CD14-positive monocyte (primary cell): ENCODE results near the gene G6PC1. TPM values are rescaled to one million over a fixed set of nuclear protein-coding genes. Genes with fewer than 3 reads are reported as not detected.

ENCODE experiments used
- DNase-seq, 3 donors: peaks; one replicate each; pipeline ENCODE4 v3.0.0-alpha.2; 2011 to 2022
- H2AFZ ChIP-seq: 2 replicates; pipeline ENCODE4 v1.6.0; 2012; ENCODE audit warnings: mild to moderate bottlenecking, low read depth, low read length, inconsistent platforms; ENCODE audit not compliant: insufficient read depth, poor library complexity, severe bottlenecking
- H3K27ac ChIP-seq, 2 donors: 1 replicate in 1 of 2; 2 replicates in 1 of 2; pipeline ENCODE4 v1.5.1; 2012 to 2013; ENCODE audit warnings: low read length in 2 of 2, control low read depth in 1 of 2, inconsistent platforms in 1 of 2, low read depth in 1 of 2, mild to moderate bottlenecking in 1 of 2
- H3K27me3 ChIP-seq, 2 donors: one replicate each; pipeline versions ENCODE4 v1.6.0 to v1.6.1; 2011 to 2013; ENCODE audit warnings: low read length in 2 of 2; ENCODE audit not compliant: control insufficient read depth in 2 of 2, insufficient read depth in 2 of 2
- H3K36me3 ChIP-seq, 2 donors: replicated peaks in 1 of 2; 1 replicate in 1 of 2; 2 replicates in 1 of 2; pipeline versions ENCODE4 v1.5.1 to v1.6.1; 2012 to 2013; ENCODE audit warnings: low read length in 2 of 2, control low read depth in 1 of 2, inconsistent platforms in 1 of 2, mild to moderate bottlenecking in 1 of 2; ENCODE audit not compliant: insufficient read depth in 2 of 2, control insufficient read depth in 1 of 2
- H3K4me1 ChIP-seq, 2 donors: 1 replicate in 1 of 2; 2 replicates in 1 of 2; pipeline versions ENCODE4 v1.5.1 to v1.6.1; 2012 to 2013; ENCODE audit warnings: low read length in 2 of 2, control low read depth in 1 of 2, inconsistent platforms in 1 of 2, mild to moderate bottlenecking in 1 of 2, moderate library complexity in 1 of 2; ENCODE audit not compliant: insufficient read depth in 2 of 2, control insufficient read depth in 1 of 2
- H3K4me2 ChIP-seq: replicated peaks from 2 replicates; pipeline ENCODE3; 2012; ENCODE audit warnings: low read length, moderate library complexity, mild to moderate bottlenecking; ENCODE audit not compliant: poor library complexity, severe bottlenecking; ENCODE audit errors: extremely low read depth
- H3K4me3 ChIP-seq, 3 experiments: fragments of 200-600 bp in 1 of 3; sonication (generic) in 1 of 3; replicated peaks in 1 of 3; 1 replicate in 2 of 3; 2 replicates in 1 of 3; pipeline ENCODE4 v1.5.1; 2011 to 2013; ENCODE audit warnings: low read length in 3 of 3, mild to moderate bottlenecking in 3 of 3, control low read depth in 2 of 3, low read depth in 2 of 3, inconsistent platforms in 1 of 3, moderate library complexity in 1 of 3
- H3K79me2 ChIP-seq: 2 replicates; pipeline ENCODE4 v1.6.0; 2012; ENCODE audit warnings: mild to moderate bottlenecking, control low read depth, inconsistent platforms, low read length, moderate library complexity; ENCODE audit not compliant: insufficient read depth
- H3K9ac ChIP-seq: 2 replicates; pipeline ENCODE4 v1.6.0; 2017; ENCODE audit warnings: low read length, mild to moderate bottlenecking; ENCODE audit not compliant: insufficient read depth, poor library complexity, severe bottlenecking
- H3K9me3 ChIP-seq, 2 donors: replicated peaks in 1 of 2; 1 replicate in 1 of 2; 2 replicates in 1 of 2; pipeline versions ENCODE4 v1.5.1 to v1.6.1; 2012 to 2013; ENCODE audit warnings: low read length in 2 of 2, control low read depth in 1 of 2; ENCODE audit not compliant: control insufficient read depth in 1 of 2, insufficient read depth in 1 of 2
- H4K20me1 ChIP-seq: 2 replicates; pipeline ENCODE4 v1.6.0; 2012; ENCODE audit warnings: mild to moderate bottlenecking, low read length, control low read depth, moderate library complexity; ENCODE audit not compliant: insufficient read depth
- H3K27ac Mint-ChIP-seq, 7 donors: one replicate each; pipeline ENCODE4 v1.8.0; 2020; ENCODE audit warnings: mild to moderate bottlenecking in 7 of 7, mixed read lengths in 7 of 7, moderate library complexity in 6 of 7, inconsistent platforms in 2 of 7
- H3K27me3 Mint-ChIP-seq, 3 donors: one replicate each; pipeline ENCODE4 v1.8.0; 2021 to 2022; ENCODE audit warnings: low read depth in 3 of 3, mild to moderate bottlenecking in 3 of 3, mixed read lengths in 3 of 3, moderate library complexity in 3 of 3, inconsistent platforms in 1 of 3
- H3K36me3 Mint-ChIP-seq, 2 donors: one replicate each; pipeline ENCODE4 v1.8.0; 2020; ENCODE audit warnings: mixed read lengths in 2 of 2, inconsistent platforms in 1 of 2, mild to moderate bottlenecking in 1 of 2
- H3K4me1 Mint-ChIP-seq: one replicate; pipeline ENCODE4 v1.8.0; 2020; ENCODE audit warnings: mild to moderate bottlenecking, mixed read lengths
- H3K4me3 Mint-ChIP-seq, 2 donors: one replicate each; pipeline ENCODE4 v1.8.0; 2020; ENCODE audit warnings: mild to moderate bottlenecking in 2 of 2, mixed read lengths in 2 of 2, moderate library complexity in 1 of 2
- H3K9me3 Mint-ChIP-seq, 7 donors: one replicate each; pipeline ENCODE4 v1.8.0; 2020 to 2022; ENCODE audit warnings: mixed read lengths in 7 of 7, mild to moderate bottlenecking in 6 of 7, moderate library complexity in 6 of 7, inconsistent platforms in 2 of 7
- WGBS: methylation state at CpG from one replicate; pipeline ENCODE4 v1.1.5; 2013; ENCODE audit warnings: missing lambda C conversion rate; ENCODE audit not compliant: insufficient coverage; 5-methylcytosine and 5-hydroxymethylcytosine counted together
- intact Hi-C, 2 donors: fragments of 100-400 bp; cut with micrococcal nuclease; formaldehyde crosslinking; loops; one replicate each; pipeline versions ENCODE4 v1.15.0 to v1.15.1; 2023
- polyA plus RNA-seq, 3 donors: library from polyadenylated mRNA; depleted of rRNA in 1 of 3; unstranded in 2 of 3; stranded (reverse) in 1 of 3; fragments of 300-500 nt in 2 of 3; fragments of >200 nt in 1 of 3; fragmentation: Illumina TruSeq in 2 of 3; gene quantifications; 1 replicate in 2 of 3; 2 replicates in 1 of 3; pipeline ENCODE4 v1.2.3, GENCODE V29; 2012 to 2021
- TF ChIP-seq, protein P1 (sequence below): fragments of 200-600 bp; IDR thresholded peaks from one replicate; pipeline ENCODE4 v1.8.0; 2022; ENCODE audit warnings: antibody characterized with exemption, mild to moderate bottlenecking

Gene G6PC1
- polyA plus RNA-seq, 3 donors: not detected

DNA sequence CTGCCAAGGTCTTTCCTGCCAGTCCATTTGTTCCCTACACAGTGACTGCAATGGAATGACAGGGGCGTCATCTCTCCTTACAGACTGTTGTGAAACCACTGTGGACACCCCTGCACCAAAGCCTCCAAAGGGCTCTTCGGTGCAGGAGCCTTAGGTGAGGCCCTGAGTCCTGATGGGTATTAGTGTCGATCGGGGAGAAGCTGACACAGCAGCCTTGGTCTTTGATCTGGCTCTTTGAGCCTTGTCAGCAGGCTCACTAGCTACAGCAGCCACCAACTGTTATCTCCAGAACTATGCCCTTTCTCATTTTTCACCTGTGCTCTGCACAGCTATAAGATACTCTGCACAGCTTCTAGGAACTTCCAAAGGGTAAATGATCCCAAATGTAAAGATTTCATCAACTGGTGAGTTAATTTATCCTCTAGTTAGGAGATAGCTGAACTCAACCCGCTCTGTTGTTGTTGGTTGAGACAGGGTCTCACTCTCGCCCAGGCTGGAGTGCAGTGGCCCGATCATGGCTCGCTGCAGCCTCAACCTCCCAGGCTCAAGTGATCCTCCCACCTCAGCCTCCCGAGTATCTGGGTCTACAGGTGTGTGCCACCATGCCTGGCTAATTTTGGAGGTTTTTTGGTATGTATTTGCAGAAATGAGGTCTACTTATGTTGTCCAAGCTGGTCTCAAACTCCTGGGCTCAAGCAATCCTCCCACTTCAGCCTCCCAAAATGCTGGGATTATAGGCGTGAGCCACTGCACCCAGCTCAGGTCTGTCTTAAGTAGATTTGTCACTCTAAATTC lies 19.7 kb downstream of the G6PC1 start:
- Mint-ChIP-seq H3K9me3 (peaks cover 0 to 4% (median 0%) of the 10 kb centered on the region in 7 donors), H3K27me3 (no peaks in the 10 kb centered on the region), H3K27ac (no peak overlapping the region), H3K36me3 (no peaks in the 10 kb centered on the region), H3K4me3 (no peak overlapping the region), H3K4me1 (peaks cover 10% of the 10 kb centered on the region)
- intact Hi-C loops: no loop called here
- Histone ChIP-seq H3K27ac (no peak overlapping the region), H3K27me3 (no peaks in the 10 kb centered on the region), H3K4me2 (no peak overlapping the region), H4K20me1 (no peaks in the 10 kb centered on the region), H3K9me3 (no peaks in the 10 kb centered on the region), H3K79me2 (no peaks in the 10 kb centered on the region), H3K4me1 (peaks cover 3 to 5% of the 10 kb centered on the region in 2 donors), H3K9ac (no peak overlapping the region), H3K4me3 (no peak overlapping the region), H3K36me3 (no peaks in the 10 kb centered on the region), H2AFZ (no peak overlapping the region)
- DNase-seq: no peak
- 90% methylated on average over 4 of the region's 10 CpGs for WGBS
- TF ChIP-seq, protein P1, sequence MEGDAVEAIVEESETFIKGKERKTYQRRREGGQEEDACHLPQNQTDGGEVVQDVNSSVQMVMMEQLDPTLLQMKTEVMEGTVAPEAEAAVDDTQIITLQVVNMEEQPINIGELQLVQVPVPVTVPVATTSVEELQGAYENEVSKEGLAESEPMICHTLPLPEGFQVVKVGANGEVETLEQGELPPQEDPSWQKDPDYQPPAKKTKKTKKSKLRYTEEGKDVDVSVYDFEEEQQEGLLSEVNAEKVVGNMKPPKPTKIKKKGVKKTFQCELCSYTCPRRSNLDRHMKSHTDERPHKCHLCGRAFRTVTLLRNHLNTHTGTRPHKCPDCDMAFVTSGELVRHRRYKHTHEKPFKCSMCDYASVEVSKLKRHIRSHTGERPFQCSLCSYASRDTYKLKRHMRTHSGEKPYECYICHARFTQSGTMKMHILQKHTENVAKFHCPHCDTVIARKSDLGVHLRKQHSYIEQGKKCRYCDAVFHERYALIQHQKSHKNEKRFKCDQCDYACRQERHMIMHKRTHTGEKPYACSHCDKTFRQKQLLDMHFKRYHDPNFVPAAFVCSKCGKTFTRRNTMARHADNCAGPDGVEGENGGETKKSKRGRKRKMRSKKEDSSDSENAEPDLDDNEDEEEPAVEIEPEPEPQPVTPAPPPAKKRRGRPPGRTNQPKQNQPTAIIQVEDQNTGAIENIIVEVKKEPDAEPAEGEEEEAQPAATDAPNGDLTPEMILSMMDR: no peak

DNA sequence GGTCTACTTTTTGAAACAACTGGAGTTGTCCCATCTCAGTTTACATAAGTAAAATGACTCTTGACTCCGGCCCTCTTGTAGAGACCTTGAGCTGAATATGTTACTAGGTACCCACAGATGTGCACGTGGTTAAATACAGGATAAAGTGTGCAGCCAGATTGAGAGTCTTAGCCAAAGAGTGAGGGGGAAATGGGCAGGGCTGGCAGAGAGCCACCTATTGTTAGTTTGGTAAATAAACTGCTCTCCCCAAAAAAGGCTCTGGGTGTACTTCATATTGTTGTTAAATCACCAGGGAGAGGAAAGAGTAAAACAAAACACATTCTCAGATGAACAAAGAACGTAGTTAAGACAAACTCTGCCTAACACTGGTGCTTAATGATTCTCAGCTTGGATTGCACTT lies 20.3 kb downstream of the G6PC1 start:
- H3K4me2 ChIP-seq: no peak overlapping the region
- no peak overlapping the region for H3K27ac Mint-ChIP-seq

More for the DNA sequence above, 20.3 kb downstream of the G6PC1 start:
- no peaks in the 10 kb centered on the region for H3K36me3 Mint-ChIP-seq
- Histone ChIP-seq H3K9me3 (no peaks in the 10 kb centered on the region), H3K4me1 (peaks cover 3 to 5% of the 10 kb centered on the region in 2 donors), H3K9ac (no peak overlapping the region), H3K4me3 (no peak overlapping the region), H3K27me3 (no peaks in the 10 kb centered on the region), H2AFZ (no peak overlapping the region), H3K36me3 (no peaks in the 10 kb centered on the region), H3K27ac (no peak overlapping the region), H3K79me2 (no peaks in the 10 kb centered on the region), H4K20me1 (no peaks in the 10 kb centered on the region)
- no peak overlapping the region for H3K4me3 Mint-ChIP-seq
- no peaks in the 10 kb centered on the region for H3K27me3 Mint-ChIP-seq
- H3K9me3 Mint-ChIP-seq: peaks cover 0 to 4% (median 0%) of the 10 kb centered on the region in 7 donors
- DNase-seq: no peak
- peaks cover 10% of the 10 kb centered on the region for H3K4me1 Mint-ChIP-seq
- TF ChIP-seq, protein P1: no peak
- WGBS: 0% methylated on average over 1 of the region's 3 CpGs
- intact Hi-C loops: no loop called here
